T-helper 1 cell treated with Interleukin-12 subunit alpha and Interleukin-12 subunit beta and Interleukin-4 antibody, amounts not matched to agents 30 μg/mL and 1 μg/mL, for 36 hours (primary cell): Measurements from ENCODE around the gene NABP2.

Experiments
- H3K27ac Mint-ChIP-seq: one replicate; pipeline ENCODE4 v1.8.0; 2021; ENCODE audit warnings: mild to moderate bottlenecking, mixed read lengths
- H3K27me3 Mint-ChIP-seq: one replicate; pipeline ENCODE4 v1.8.0; 2021; ENCODE audit warnings: low read depth, mixed read lengths
- H3K36me3 Mint-ChIP-seq: one replicate; pipeline ENCODE4 v1.8.0; 2021; ENCODE audit warnings: low read depth, mixed read lengths
- H3K4me1 Mint-ChIP-seq: one replicate; pipeline ENCODE4 v1.8.0; 2021; ENCODE audit warnings: low read depth, mixed read lengths
- H3K4me3 Mint-ChIP-seq: one replicate; pipeline ENCODE4 v1.8.0; 2021; ENCODE audit warnings: mild to moderate bottlenecking, moderate library complexity, mixed read lengths
- H3K9me3 Mint-ChIP-seq: one replicate; pipeline ENCODE4 v1.8.0; 2021; ENCODE audit warnings: mixed read lengths

NABP2 gene

GRCh38 chr12:56223571-56224101 lies 506 bp upstream of the NABP2 start:
- Mint-ChIP-seq H3K9me3 (no peaks in the 10 kb centered on the region), H3K27ac (peak overlapping the region; percentile 80), H3K4me1 (peaks cover 44% of the 10 kb centered on the region), H3K36me3 (peaks cover 13% of the 10 kb centered on the region), H3K4me3 (peak overlapping the region; percentile 100), H3K27me3 (no peaks in the 10 kb centered on the region)

- Mint-ChIP-seq H3K4me3 (peak overlapping the region; percentile 100), H3K27me3 (no peaks in the 10 kb centered on the region)
These were observed 812 bp downstream of the NABP2 start for GRCh38 chr12:56224954-56225353.

GRCh38 chr12:56229082-56229481 lies 4.9 kb downstream of the NABP2 start:
- H3K27ac Mint-ChIP-seq = no peak overlapping the region
- H3K27me3 Mint-ChIP-seq = no peaks in the 10 kb centered on the region
- H3K9me3 Mint-ChIP-seq = no peaks in the 10 kb centered on the region
- H3K4me1 Mint-ChIP-seq = peaks cover 13% of the 10 kb centered on the region
- no peak overlapping the region for H3K4me3 Mint-ChIP-seq
- H3K36me3 Mint-ChIP-seq = peaks cover 14% of the 10 kb centered on the region

More at GRCh38 chr12:56224954-56225353, 812 bp downstream of the NABP2 start:
- H3K27ac Mint-ChIP-seq = peak overlapping the region; percentile 80
- peaks cover 15% of the 10 kb centered on the region for H3K36me3 Mint-ChIP-seq
- peaks cover 44% of the 10 kb centered on the region for H3K4me1 Mint-ChIP-seq
- H3K9me3 Mint-ChIP-seq = no peaks in the 10 kb centered on the region

GRCh38 chr12:56229916-56230431 lies 5.8 kb downstream of the NABP2 start, which contains the start of gene SLC39A5:
SLC39A5 (plus strand) TSS chr12:56230051; CDS start chr12:56231275, 1,224 bp downstream.
- peaks cover 8% of the 10 kb centered on the region for H3K4me1 Mint-ChIP-seq
- peaks cover 13% of the 10 kb centered on the region for H3K36me3 Mint-ChIP-seq
- no peaks in the 10 kb centered on the region for H3K27me3 Mint-ChIP-seq
- H3K27ac Mint-ChIP-seq = no peak within 1 kb of the TSS
- no peaks in the 10 kb centered on the region for H3K9me3 Mint-ChIP-seq
- no peak within 1 kb of the TSS for H3K4me3 Mint-ChIP-seq

- no peaks in the 10 kb centered on the region for H3K9me3 Mint-ChIP-seq
- peaks cover 11% of the 10 kb centered on the region for H3K36me3 Mint-ChIP-seq
- no peaks in the 10 kb centered on the region for H3K27me3 Mint-ChIP-seq
- H3K27ac Mint-ChIP-seq = no peak overlapping the region
- H3K4me1 Mint-ChIP-seq = peaks cover 2% of the 10 kb centered on the region
- H3K4me3 Mint-ChIP-seq = no peak overlapping the region
These were observed 6.5 kb downstream of the NABP2 start for GRCh38 chr12:56230432-56231183.

GRCh38 chr12:56231184-56231582 lies 7.0 kb downstream of the NABP2 start:
- Mint-ChIP-seq H3K27ac (no peak overlapping the region), H3K36me3 (peaks cover 9% of the 10 kb centered on the region), H3K4me1 (peaks cover 1% of the 10 kb centered on the region), H3K4me3 (no peak overlapping the region), H3K9me3 (no peaks in the 10 kb centered on the region), H3K27me3 (no peaks in the 10 kb centered on the region)

- H3K27me3 Mint-ChIP-seq = no peaks in the 10 kb centered on the region
- no peak overlapping the region for H3K27ac Mint-ChIP-seq
- no peak overlapping the region for H3K4me3 Mint-ChIP-seq
- H3K9me3 Mint-ChIP-seq = no peaks in the 10 kb centered on the region
- peaks cover 2% of the 10 kb centered on the region for H3K36me3 Mint-ChIP-seq
- no peaks in the 10 kb centered on the region for H3K4me1 Mint-ChIP-seq
These were observed 10.7 kb downstream of the NABP2 start for GRCh38 chr12:56234746-56235436.

- no peaks in the 10 kb centered on the region for H3K27me3 Mint-ChIP-seq
- H3K4me1 Mint-ChIP-seq = no peaks in the 10 kb centered on the region
- H3K9me3 Mint-ChIP-seq = no peaks in the 10 kb centered on the region
- H3K27ac Mint-ChIP-seq = no peak overlapping the region
- peaks cover 5% of the 10 kb centered on the region for H3K36me3 Mint-ChIP-seq
- no peak overlapping the region for H3K4me3 Mint-ChIP-seq
These were observed 11.9 kb downstream of the NABP2 start for GRCh38 chr12:56236091-56236490.

GRCh38 chr12:56236985-56237384 lies 12.8 kb downstream of the NABP2 start:
- Mint-ChIP-seq H3K36me3 (peaks cover 11% of the 10 kb centered on the region), H3K4me3 (no peak overlapping the region), H3K27me3 (no peaks in the 10 kb centered on the region), H3K9me3 (no peaks in the 10 kb centered on the region), H3K4me1 (no peaks in the 10 kb centered on the region), H3K27ac (no peak overlapping the region)

- no peaks in the 10 kb centered on the region for H3K27me3 Mint-ChIP-seq
- H3K27ac Mint-ChIP-seq = no peak overlapping the region
- no peaks in the 10 kb centered on the region for H3K4me1 Mint-ChIP-seq
- H3K9me3 Mint-ChIP-seq = no peaks in the 10 kb centered on the region
- H3K36me3 Mint-ChIP-seq = peaks cover 14% of the 10 kb centered on the region
- no peak overlapping the region for H3K4me3 Mint-ChIP-seq
These were observed 13.4 kb downstream of the NABP2 start for GRCh38 chr12:56237552-56237951.

GRCh38 chr12:56241424-56242303 lies 17.5 kb downstream of the NABP2 start:
- H3K4me1 Mint-ChIP-seq = no peaks in the 10 kb centered on the region
- H3K27ac Mint-ChIP-seq = peak overlapping the region; percentile 49
- no peak overlapping the region for H3K4me3 Mint-ChIP-seq
- H3K27me3 Mint-ChIP-seq = no peaks in the 10 kb centered on the region
- H3K36me3 Mint-ChIP-seq = peaks cover 26% of the 10 kb centered on the region
- no peaks in the 10 kb centered on the region for H3K9me3 Mint-ChIP-seq

- H3K27ac Mint-ChIP-seq = no peak overlapping the region
- no peaks in the 10 kb centered on the region for H3K9me3 Mint-ChIP-seq
- no peaks in the 10 kb centered on the region for H3K27me3 Mint-ChIP-seq
- peaks cover 33% of the 10 kb centered on the region for H3K36me3 Mint-ChIP-seq
- no peaks in the 10 kb centered on the region for H3K4me1 Mint-ChIP-seq
- no peak overlapping the region for H3K4me3 Mint-ChIP-seq
These were observed 18.8 kb downstream of the NABP2 start for GRCh38 chr12:56242986-56243385.

- Mint-ChIP-seq H3K4me3 (no peak overlapping the region), H3K27me3 (no peaks in the 10 kb centered on the region), H3K36me3 (peaks cover 33% of the 10 kb centered on the region), H3K9me3 (no peaks in the 10 kb centered on the region), H3K4me1 (no peaks in the 10 kb centered on the region), H3K27ac (no peak overlapping the region)
These were observed 19.6 kb downstream of the NABP2 start for GRCh38 chr12:56243731-56244181.

GRCh38 chr12:56244494-56244893 lies 20.4 kb downstream of the NABP2 start:
- Mint-ChIP-seq H3K4me3 (no peak overlapping the region), H3K4me1 (peaks cover 2% of the 10 kb centered on the region), H3K27me3 (no peaks in the 10 kb centered on the region), H3K9me3 (no peaks in the 10 kb centered on the region), H3K27ac (no peak overlapping the region), H3K36me3 (peaks cover 36% of the 10 kb centered on the region)
